Measurements from ENCODE around the gene PLCL1.
"Not testable (repeated sequence)": the region's sequence is repeated elsewhere in the genome, so short reads cannot be mapped to it uniquely, and the experiment has no call there.

The PLCL1 gene

DNA sequence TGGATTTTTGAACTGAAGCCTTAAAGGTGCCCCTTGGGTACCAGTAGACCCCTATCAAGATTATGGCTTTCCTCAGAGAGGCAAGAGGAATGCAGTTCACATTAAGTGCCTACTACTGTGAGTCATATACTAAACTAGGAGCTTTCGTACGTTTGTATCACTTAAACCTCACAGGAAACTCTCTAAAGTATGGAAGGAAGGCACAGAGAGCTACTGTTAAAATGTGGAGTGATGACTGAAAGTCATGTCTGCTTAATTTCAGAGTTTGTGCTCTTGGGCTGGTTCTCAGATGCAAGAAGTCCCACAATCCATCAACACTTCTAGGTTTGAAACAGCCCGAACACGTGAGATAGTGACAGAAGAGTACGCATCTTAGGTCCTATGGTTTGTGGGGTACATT, 4.7 kb downstream of the PLCL1 start:
- in situ Hi-C loops (cut with HindIII; ENCODE audit: low sequenced_read_pairs): no loop called here

DNA sequence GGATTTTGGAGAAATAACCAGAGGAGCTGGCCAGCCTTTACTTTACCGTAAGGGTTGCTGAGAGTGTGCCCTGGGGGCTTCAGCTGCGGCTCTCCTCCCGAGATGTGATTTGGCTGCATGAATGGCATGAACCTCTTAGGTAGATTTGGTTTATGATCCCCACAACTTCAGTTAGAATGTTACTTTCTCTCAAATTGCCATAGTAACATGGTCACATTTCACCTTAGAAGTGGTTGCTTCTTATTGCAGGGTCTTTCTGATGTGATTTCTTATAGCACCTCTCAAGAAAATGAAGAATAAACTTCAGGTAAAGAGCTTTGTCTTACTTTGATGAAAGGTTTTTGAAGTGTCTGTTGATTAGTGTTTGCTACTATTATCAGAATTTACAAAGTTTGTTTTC, 5.6 kb downstream of the PLCL1 start:
- in situ Hi-C loops (cut with HindIII; ENCODE audit: low sequenced_read_pairs): no loop called here

DNA sequence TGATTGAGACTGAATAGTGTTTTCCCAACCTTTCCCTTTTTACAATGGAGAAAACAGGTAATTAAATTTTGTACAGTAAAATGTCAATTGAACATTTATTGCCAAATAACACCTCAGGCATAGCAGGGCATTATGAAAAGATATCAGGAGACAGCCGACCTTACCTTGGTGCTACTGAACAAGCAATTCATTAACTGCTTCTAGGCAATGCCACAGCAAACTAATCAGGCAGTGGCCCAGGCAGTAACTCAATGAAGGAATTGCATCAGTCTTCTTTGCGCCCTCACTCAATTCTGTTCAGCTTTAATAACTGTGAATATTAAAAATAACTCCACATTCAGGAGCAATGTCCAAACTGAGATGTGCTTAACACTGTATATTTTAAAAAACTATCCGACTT, 6.1 kb downstream of the PLCL1 start:
- in situ Hi-C loops (cut with HindIII; ENCODE audit: low sequenced_read_pairs): no loop called here

DNA sequence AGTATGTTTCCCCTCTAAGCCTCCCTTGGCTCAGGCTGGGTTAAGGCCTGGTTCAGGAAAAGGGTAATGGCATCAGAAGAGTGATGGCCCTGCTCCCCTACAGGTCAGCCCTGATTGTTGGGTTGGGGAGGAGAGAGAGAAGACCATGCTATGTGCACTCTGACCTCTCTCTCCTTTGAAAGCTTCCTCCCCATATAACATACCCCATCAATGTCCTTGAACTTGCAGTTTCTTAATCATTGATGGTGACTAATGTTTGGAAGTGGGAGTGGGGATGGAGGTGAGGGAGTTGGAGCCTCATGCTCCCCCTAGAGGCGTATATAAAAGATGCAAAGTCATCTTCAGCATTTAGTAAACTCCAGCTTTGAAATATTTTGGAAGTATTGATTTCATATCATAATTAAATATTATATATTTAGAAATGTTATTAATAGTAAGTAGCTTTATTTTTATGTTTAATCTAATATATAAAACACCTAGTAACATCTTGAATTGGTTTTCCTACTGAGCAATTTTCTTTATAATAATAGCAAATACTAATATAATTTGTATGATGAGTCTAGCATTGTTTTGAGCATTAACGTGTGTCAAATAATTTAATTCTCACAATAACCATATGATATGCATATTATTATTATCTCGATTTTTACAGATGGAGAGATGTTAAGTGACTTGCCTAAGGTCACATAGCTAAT, 8.8 kb downstream of the PLCL1 start:
- in situ Hi-C loops (cut with HindIII; ENCODE audit: low sequenced_read_pairs): no loop called here

DNA sequence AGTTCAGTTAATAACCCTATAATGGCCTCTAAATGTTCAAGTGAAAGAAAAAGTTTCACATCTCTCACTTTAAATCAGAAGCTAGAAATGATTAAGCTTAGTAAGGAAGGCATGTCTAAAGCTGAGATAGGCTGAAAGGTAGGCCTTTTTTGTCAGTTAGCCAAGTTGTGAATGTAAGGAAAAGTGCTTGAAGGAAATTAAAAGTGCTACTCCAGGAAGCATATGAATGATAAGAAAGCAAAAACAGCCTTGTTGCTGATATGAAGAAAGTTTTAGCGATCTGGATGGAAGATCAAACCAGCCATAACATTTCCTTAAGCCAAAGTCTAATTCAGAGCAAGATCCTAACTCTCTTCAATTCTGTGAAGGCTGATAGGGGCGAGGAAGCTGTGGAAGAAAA, 10.1 kb downstream of the PLCL1 start:
- in situ Hi-C loops (cut with HindIII; ENCODE audit: low sequenced_read_pairs): no loop called here

DNA sequence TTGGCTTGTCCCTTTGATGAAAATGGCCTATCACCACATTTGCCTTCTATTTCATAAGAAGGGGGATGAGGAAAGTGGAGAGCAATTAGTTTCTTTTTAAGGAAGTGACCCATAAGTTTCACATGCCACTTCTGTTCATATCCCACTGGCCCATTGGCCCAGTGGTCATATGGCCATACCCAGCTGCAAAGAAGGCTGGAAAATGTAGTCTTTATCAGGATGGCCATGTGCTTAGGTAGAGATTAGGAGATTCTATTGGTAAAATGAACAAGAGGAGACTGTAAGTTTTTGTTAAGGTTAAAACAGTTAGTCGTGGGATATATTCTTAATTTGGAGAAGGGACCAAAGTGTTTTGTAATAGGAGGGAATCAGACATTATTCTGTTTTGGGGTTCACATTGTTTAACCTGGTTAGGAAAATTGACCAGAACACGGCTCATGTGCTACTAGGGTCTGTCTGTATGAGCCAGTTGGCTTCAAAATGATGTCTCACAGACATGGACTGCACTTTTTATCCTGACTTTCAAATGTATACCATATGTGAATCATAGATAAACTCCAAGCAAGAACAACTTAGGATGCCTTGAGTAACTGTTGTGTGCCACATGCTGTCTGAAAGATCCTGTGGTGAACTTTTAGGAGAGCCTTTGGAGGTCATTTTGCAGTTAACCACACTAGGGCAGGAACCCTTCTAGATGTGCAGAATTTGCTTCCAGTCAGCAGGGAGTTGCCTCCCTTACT, 17.3 kb downstream of the PLCL1 start:
- in situ Hi-C loops (cut with HindIII; ENCODE audit: low sequenced_read_pairs): no loop called here

DNA sequence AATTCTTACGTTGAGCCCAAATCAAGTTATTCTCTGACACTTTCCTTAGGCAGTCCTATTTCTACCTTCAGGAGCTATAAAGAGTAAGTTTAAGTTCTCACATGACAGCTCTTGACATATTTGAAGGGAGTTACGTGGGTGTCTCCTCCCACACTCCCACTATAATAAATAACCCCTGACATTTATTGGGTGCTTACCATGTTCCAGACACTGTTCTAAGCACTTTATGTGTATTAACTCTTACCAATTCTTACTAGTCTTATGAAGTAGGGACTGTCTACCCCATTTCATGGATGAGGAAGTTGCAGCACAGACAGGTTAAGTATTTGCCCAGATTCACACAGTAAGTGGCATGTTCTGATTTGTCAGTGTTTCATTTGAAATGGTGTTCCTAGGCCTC, 17.9 kb downstream of the PLCL1 start:
- in situ Hi-C loops (cut with HindIII; ENCODE audit: low sequenced_read_pairs): no loop called here

DNA sequence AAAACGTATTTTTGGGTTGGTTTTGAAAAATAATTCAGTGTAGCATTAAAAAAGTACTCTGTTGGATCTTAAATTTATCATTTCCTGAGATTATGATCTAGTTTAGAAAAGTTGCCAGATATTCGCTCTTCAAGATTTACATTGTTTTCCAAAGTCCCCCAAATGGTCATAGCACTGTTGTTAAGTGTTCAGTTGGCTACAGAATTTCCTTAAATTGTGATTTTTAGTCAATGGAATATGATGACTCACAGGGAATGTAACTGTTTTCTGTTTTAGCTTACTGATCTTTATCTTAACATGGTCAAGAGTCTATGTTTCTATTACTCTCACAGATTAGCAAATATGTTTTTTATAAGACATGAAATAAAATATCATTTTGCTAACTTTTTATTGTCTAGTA, 23.2 kb downstream of the PLCL1 start:
- in situ Hi-C loops (cut with HindIII; ENCODE audit: low sequenced_read_pairs): no loop called here

DNA sequence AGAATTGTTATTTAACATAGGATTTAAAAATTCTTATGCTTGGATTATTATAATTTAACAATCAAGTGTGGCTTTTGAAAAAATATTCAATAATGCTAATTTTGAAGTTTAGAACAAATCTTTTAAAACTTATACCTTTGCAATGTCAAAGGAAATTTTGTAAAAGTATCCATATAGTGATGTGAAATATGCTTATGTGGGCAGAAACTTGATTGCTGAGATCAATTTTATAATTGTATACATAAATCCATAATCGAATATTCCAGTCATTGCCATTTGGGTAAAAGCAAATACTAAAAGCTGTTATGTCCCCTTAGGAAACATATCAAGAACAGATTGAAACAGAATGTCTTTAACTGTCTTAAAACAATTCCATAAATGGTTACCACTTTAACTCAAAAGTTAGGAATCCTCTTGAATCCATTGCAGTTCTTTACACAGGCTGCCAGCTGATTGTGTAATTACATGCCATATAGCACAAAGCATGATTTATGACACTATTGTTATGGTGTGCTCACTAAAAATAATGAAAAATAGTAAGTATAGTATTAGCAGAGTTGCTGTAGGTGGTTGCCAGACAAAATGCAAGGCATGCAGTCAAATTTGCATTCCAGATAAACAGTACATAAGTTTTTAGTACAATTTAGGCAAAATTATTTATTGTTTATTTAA, 24.2 kb downstream of the PLCL1 start:
- in situ Hi-C loops (cut with HindIII; ENCODE audit: low sequenced_read_pairs): no loop called here

DNA sequence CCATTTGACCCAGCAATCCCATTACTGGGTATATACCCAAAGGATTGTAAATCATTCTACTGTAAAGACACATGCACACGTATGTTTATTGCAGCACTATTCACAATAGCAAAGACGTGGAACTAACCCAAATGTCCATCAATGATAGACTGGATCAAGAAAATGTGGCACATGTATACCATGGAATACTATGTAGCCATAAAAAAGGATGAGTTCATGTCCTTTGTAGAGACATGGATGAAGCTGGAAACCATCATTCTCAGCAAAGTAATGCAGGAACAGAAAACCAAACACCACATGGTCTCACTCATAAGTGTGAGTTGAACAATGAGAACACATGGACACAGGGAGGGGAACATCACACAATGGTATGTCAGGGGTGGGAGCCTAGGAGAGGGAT, 30.4 kb downstream of the PLCL1 start:
- in situ Hi-C loops (cut with HindIII; ENCODE audit: low sequenced_read_pairs): not testable (repeated sequence)

DNA sequence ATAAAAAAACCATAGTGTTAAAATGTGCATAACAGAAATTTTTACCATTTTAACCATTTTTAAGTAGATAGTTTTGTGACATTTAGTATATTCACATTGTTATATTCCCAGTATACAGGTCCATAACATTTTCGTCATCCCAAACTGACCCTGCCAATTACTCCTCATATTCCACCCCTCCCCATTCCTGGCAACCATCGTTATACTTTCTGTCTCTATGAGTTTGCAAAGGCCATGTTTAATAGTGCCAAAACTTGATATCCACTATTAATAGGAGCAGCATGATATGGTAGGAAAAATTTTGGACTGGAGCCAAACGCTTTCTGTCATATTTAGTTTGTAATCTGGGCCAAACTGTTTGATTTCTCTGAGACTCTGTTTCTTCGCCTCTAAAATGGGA, 30.9 kb downstream of the PLCL1 start:
- in situ Hi-C loops (cut with HindIII; ENCODE audit: low sequenced_read_pairs): no loop called here

DNA sequence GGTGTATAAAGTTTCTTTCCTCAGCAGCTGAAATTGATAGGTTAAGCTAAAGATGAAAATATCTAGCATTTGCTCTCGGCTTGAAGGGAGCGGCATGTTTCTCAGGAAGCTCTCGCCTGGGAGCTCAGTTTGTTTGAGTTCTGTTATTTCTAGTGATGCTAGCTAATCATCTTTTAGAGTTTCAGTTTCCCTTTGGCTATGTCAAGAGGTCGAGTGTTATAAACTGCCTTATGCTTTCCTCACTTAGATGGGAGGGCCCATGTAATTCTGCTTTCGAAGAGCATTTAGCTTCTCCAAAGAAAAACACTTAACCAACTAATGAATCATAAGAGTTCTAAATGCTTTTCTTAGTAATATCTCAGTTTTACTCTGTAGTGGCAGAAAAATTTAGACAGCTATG, 33.6 kb downstream of the PLCL1 start:
- in situ Hi-C loops (cut with HindIII; ENCODE audit: low sequenced_read_pairs): no loop called here

DNA sequence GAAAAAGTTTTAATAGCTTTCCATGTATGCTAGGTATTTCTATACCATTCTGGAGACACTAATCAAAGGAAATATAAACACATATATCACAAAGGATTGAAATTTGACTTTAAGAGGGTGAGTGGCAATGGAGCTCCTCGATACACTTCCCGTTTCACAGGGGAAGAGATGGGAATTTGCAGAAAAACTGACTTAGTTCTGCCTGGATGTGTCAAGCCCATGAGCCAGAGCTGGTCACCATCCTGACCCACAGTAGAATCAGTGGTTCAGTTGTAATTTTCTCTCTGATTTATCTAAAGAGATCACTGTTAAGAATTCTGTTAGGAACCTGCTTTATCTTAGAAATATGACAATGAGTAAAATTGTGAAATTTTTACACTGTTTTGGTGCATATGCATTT, 34.2 kb downstream of the PLCL1 start:
- in situ Hi-C loops (cut with HindIII; ENCODE audit: low sequenced_read_pairs): no loop called here

DNA sequence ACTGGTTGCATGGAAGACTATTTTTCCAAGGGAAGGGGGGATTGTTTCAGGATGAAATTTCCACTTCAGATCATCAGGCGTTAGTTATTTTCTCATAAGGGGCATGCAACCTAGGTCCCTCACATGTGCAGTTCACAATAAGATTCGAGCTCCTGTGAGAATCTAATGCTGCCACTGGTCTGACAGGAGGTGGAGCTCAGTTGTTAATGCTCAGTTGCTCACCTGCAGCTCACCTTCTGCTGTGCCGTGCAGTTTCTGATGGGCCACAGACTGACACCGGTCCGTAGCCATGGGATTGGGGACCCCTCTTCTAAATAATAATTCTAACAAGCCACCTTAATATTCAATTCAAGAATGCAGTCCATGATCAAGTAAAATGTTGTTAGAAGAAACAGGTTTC, 34.9 kb downstream of the PLCL1 start:
- in situ Hi-C loops (cut with HindIII; ENCODE audit: low sequenced_read_pairs): no loop called here

DNA sequence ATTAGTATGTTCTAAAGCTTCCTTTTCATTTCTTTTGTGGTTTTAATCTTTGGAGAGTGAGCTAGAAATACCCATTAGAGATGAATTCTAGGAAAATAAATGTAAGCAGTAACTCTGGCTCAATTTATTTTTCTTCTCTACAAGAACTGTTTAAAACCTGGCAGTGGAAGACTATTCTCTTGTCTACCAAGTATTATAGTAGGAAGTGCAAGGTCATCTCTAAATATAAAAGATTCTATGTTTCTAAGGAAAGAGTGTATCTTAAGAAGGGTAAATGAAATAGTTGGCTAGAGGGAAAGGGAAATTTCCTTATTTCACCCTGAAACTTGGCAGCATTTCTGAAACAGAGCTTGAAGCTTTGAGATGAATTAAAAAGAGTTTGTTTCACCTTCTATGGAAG, 35.5 kb downstream of the PLCL1 start:
- in situ Hi-C loops (cut with HindIII; ENCODE audit: low sequenced_read_pairs): no loop called here

DNA sequence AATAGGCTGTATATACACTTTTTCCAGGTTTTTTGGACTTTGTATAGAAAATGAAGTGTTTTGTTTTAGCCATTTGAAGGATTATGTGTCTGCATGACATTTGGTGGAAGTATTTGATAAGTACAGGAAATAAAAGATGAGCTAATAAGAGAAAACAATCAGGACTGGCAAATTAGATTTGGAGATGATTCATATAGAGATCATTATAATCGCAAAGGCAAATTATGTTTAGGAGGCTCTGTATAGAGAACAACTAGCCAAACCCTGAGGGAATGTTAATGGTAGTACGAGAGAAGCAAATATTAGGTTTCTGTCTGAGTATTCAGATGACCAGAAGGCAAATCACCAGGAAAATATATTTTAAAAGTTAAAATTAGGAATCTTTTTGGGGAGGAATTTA, 41.7 kb downstream of the PLCL1 start:
- in situ Hi-C loops (cut with HindIII; ENCODE audit: low sequenced_read_pairs): no loop called here

DNA sequence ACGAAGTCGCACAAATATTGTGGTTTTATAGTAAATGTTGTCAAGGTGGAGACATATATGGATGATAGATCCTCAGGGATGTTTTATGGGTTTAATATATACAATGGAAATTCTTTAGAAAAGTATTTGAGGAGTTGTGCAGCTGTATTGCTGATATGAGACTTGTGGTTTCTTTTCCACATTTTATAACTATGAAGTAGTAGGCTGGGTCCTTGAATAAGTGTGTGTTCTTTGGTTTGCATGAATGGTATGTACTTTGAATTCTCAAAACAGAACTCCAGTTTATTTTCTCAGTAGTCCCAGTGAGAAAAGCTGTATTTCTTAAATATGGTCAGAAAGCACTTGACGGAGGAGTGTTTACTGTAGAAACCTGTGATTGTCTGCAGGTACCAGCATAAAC, 42.4 kb downstream of the PLCL1 start:
- in situ Hi-C loops (cut with HindIII; ENCODE audit: low sequenced_read_pairs): no loop called here

DNA sequence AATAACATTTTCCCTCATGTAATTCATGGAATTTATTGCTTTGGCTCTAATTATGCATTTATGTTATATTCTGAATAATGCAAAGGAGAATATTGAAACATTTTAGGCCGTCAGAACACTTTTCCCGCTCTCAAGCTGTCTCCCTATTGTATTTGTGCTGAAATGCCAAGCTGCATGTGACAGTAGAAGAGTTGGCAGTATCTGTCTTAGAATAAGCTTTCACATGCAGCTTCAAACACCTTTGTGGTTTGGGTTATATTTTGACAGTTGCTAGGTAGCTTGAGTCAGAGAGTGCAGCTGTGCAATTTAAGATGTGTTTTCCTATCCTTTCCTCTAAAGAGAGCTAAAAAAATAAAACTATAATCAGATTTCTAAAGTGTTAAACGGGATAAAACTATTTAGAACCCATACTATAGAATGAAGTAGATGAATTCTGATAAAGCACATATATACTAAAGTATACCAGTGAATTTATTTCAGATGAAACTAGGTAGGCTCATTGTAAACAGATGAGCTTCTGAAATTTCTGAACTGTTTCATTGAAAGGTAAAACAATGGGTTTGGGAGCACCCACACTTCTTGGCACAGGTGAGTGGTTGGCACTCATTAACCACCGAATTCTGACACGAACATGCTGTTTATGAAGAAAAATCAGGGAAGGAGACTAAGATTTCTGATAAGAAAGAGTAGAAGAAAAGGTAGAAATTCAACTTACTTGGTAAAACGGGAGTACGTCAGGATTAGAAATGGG, 43.4 kb downstream of the PLCL1 start:
- in situ Hi-C loops (cut with HindIII; ENCODE audit: low sequenced_read_pairs): no loop called here

DNA sequence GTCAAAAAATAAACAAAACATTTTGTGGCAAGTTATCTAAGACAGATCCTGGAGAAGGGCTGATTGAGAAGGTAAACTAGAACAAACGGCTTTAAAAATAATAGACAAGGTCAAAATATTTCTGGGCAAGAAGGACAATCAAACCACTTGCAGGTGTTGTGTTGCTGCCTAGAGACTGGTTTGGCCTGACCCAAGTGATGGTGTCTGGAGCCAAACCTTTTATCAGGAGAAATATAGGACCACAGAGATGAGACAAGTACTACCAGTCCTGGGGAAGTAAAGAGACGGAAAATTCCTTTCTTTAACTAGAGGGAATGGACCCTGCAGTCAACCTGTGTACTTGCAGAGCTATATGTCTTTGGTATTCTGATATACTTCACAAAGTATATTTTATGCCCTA, 44.2 kb downstream of the PLCL1 start:
- in situ Hi-C loops (cut with HindIII; ENCODE audit: low sequenced_read_pairs): no loop called here

DNA sequence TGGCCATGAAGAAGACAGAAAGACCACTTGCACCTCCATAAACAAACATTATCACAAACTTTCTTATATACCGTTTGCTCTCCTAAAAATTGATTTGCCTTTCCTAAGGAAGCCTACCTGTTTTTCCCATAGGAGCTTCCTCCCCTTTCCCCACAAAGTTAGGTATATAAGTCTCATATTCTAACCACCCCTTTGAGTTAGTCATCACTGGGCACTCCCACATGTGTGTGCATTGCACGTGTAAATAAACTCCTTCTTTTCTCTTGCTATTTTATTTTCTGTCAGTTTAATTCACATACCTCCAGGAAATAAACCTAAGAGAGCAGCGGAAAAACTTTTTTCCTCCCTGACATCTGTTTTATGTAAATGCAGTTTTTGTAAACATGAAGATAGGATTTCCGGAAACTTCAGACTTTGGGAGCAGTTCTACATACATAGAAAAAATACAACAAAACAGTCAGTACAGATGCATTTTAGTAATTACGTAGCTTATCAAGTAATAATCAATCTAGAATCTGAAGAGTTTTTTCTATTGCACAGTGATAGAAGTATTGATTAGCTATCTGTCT, 46.6 kb downstream of the PLCL1 start:
- in situ Hi-C loops (cut with HindIII; ENCODE audit: low sequenced_read_pairs): no loop called here

DNA sequence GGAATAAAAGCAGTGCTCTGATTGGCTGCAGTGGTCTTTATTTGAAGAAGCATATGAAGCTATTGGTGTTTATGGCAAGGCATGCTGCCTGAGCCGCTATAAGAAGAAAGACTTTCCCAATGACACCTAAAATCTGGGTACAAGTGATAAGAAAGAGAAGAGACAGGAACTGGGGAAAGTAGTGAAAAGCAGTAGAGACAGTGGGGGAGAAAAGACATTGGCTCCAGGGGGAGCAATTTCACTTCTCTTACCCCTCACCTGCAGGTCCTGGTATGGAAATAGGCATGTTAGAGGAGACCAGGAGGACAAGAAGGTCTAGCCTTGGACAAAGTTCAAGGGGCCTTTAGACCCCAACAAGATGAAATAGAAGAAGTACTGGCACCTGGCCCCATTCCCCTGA, 47.1 kb downstream of the PLCL1 start:
- in situ Hi-C loops (cut with HindIII; ENCODE audit: low sequenced_read_pairs): no loop called here
